ENCODE results near the gene VPS13C. TPM values are rescaled to one million over a fixed set of nuclear protein-coding genes. Genes with fewer than 3 reads are reported as not detected.

VPS13C gene
- total and polyA plus RNA-seq, 2 experiments from 2014 or later, result 10.2 to 20.5 TPM

DNA sequence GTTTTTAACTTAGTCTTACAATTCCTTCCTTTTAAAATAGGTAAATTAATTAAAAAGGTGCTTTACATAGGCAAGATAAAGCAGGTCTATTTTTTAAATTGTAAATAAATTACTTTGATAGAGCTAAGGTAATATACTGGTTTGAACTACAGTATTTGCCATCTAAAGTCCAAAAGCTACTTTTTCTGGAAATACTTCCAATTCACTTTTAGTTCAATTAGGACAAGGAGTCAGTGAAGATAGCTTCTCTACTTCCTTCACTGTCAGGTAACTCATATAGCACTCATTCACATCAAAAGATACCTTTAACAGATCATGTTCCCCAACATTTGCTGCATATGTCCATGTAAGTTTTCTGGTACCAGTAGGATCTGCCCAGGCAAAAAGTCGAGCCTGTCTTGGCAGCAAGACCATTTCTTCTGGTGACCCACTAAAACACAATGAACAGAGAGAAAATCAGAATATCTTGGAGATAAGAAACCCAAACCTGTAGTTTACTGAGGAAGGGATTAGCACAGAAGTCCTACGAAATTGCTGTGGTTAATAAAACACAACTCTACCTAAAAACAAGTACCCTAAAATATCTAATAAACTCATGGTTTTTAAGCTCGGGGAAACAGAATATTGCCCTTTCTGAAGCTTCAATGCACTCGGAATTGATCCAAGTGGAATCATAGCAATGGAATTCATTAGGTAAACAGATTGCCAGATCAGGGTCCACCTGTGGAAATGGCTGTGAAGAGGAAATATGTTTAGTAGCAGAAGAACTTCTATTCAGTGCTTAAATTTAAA is 153.1 kb downstream of the VPS13C start:
- H3K27me3 ChIP-seq (ENCODE audit: insufficient read depth), result no peaks in the 10 kb centered on the region
- no peaks in the 10 kb centered on the region for H4K20me1 ChIP-seq (replicated peaks; ENCODE audit: insufficient read depth)
- TF ChIP-seq, protein P1, sequence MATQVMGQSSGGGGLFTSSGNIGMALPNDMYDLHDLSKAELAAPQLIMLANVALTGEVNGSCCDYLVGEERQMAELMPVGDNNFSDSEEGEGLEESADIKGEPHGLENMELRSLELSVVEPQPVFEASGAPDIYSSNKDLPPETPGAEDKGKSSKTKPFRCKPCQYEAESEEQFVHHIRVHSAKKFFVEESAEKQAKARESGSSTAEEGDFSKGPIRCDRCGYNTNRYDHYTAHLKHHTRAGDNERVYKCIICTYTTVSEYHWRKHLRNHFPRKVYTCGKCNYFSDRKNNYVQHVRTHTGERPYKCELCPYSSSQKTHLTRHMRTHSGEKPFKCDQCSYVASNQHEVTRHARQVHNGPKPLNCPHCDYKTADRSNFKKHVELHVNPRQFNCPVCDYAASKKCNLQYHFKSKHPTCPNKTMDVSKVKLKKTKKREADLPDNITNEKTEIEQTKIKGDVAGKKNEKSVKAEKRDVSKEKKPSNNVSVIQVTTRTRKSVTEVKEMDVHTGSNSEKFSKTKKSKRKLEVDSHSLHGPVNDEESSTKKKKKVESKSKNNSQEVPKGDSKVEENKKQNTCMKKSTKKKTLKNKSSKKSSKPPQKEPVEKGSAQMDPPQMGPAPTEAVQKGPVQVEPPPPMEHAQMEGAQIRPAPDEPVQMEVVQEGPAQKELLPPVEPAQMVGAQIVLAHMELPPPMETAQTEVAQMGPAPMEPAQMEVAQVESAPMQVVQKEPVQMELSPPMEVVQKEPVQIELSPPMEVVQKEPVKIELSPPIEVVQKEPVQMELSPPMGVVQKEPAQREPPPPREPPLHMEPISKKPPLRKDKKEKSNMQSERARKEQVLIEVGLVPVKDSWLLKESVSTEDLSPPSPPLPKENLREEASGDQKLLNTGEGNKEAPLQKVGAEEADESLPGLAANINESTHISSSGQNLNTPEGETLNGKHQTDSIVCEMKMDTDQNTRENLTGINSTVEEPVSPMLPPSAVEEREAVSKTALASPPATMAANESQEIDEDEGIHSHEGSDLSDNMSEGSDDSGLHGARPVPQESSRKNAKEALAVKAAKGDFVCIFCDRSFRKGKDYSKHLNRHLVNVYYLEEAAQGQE (IDR thresholded peaks at IDR 0.05; ENCODE audit: unreplicated experiment), result no peak
- TF ChIP-seq, protein P2, sequence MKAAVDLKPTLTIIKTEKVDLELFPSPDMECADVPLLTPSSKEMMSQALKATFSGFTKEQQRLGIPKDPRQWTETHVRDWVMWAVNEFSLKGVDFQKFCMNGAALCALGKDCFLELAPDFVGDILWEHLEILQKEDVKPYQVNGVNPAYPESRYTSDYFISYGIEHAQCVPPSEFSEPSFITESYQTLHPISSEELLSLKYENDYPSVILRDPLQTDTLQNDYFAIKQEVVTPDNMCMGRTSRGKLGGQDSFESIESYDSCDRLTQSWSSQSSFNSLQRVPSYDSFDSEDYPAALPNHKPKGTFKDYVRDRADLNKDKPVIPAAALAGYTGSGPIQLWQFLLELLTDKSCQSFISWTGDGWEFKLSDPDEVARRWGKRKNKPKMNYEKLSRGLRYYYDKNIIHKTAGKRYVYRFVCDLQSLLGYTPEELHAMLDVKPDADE (IDR thresholded peaks at IDR 0.05), result no peak
- TF ChIP-seq ZNF331 (CRISPR knock-in tag; IDR thresholded peaks at IDR 0.05; ENCODE audit: low read depth) (no peak), POLR2AphosphoS5 (IDR thresholded peaks at IDR 0.05; ENCODE audit: low read depth) (no peak), NANOG (IDR thresholded peaks at IDR 0.05; ENCODE audit: borderline replicate concordance) (no peak), JUNB (IDR thresholded peaks at IDR 0.05; ENCODE audit: unreplicated experiment) (no peak), EZH2phosphoT487 (IDR thresholded peaks at IDR 0.05; ENCODE audit: unreplicated experiment) (no peak), EZH2 (IDR thresholded peaks at IDR 0.05; ENCODE audit: low read depth, unreplicated experiment) (no peak), STAT1 (IDR thresholded peaks at IDR 0.05; ENCODE audit: unreplicated experiment) (no peak), CREB1 (CRISPR knock-in tag; IDR thresholded peaks at IDR 0.05; ENCODE audit: low read depth) (no peak), ZNF114 (CRISPR knock-in tag; IDR thresholded peaks at IDR 0.05) (no peak)
- TF ChIP-seq, protein P3, sequence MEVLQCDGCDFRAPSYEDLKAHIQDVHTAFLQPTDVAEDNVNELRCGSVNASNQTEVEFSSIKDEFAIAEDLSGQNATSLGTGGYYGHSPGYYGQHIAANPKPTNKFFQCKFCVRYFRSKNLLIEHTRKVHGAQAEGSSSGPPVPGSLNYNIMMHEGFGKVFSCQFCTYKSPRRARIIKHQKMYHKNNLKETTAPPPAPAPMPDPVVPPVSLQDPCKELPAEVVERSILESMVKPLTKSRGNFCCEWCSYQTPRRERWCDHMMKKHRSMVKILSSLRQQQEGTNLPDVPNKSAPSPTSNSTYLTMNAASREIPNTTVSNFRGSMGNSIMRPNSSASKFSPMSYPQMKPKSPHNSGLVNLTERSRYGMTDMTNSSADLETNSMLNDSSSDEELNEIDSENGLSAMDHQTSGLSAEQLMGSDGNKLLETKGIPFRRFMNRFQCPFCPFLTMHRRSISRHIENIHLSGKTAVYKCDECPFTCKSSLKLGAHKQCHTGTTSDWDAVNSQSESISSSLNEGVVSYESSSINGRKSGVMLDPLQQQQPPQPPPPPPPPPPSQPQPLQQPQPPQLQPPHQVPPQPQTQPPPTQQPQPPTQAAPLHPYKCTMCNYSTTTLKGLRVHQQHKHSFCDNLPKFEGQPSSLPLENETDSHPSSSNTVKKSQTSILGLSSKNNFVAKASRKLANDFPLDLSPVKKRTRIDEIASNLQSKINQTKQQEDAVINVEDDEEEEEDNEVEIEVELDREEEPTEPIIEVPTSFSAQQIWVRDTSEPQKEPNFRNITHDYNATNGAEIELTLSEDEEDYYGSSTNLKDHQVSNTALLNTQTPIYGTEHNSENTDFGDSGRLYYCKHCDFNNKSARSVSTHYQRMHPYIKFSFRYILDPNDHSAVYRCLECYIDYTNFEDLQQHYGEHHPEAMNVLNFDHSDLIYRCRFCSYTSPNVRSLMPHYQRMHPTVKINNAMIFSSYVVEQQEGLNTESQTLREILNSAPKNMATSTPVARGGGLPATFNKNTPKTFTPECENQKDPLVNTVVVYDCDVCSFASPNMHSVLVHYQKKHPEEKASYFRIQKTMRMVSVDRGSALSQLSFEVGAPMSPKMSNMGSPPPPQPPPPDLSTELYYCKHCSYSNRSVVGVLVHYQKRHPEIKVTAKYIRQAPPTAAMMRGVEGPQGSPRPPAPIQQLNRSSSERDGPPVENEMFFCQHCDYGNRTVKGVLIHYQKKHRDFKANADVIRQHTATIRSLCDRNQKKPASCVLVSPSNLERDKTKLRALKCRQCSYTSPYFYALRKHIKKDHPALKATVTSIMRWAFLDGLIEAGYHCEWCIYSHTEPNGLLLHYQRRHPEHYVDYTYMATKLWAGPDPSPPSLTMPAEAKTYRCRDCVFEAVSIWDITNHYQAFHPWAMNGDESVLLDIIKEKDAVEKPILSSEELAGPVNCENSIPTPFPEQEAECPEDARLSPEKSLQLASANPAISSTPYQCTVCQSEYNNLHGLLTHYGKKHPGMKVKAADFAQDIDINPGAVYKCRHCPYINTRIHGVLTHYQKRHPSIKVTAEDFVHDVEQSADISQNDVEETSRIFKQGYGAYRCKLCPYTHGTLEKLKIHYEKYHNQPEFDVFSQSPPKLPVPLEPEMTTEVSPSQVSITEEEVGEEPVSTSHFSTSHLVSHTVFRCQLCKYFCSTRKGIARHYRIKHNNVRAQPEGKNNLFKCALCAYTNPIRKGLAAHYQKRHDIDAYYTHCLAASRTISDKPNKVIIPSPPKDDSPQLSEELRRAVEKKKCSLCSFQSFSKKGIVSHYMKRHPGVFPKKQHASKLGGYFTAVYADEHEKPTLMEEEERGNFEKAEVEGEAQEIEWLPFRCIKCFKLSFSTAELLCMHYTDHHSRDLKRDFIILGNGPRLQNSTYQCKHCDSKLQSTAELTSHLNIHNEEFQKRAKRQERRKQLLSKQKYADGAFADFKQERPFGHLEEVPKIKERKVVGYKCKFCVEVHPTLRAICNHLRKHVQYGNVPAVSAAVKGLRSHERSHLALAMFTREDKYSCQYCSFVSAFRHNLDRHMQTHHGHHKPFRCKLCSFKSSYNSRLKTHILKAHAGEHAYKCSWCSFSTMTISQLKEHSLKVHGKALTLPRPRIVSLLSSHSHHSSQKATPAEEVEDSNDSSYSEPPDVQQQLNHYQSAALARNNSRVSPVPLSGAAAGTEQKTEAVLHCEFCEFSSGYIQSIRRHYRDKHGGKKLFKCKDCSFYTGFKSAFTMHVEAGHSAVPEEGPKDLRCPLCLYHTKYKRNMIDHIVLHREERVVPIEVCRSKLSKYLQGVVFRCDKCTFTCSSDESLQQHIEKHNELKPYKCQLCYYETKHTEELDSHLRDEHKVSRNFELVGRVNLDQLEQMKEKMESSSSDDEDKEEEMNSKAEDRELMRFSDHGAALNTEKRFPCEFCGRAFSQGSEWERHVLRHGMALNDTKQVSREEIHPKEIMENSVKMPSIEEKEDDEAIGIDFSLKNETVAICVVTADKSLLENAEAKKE (CRISPR knock-in tag; IDR thresholded peaks at IDR 0.05), result no peak
- TF ChIP-seq, protein P4, sequence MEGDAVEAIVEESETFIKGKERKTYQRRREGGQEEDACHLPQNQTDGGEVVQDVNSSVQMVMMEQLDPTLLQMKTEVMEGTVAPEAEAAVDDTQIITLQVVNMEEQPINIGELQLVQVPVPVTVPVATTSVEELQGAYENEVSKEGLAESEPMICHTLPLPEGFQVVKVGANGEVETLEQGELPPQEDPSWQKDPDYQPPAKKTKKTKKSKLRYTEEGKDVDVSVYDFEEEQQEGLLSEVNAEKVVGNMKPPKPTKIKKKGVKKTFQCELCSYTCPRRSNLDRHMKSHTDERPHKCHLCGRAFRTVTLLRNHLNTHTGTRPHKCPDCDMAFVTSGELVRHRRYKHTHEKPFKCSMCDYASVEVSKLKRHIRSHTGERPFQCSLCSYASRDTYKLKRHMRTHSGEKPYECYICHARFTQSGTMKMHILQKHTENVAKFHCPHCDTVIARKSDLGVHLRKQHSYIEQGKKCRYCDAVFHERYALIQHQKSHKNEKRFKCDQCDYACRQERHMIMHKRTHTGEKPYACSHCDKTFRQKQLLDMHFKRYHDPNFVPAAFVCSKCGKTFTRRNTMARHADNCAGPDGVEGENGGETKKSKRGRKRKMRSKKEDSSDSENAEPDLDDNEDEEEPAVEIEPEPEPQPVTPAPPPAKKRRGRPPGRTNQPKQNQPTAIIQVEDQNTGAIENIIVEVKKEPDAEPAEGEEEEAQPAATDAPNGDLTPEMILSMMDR (conservative IDR thresholded peaks at IDR 0.05; ENCODE audit: low read depth in 2 of 2), result no peak
- no peaks in the 10 kb centered on the region; the same call in none of the 2 replicates for H3K36me3 ChIP-seq (ENCODE audit: insufficient read depth)
- no peaks in the 10 kb centered on the region for H3K9me2 ChIP-seq (ENCODE audit: insufficient read depth)
- ATAC-seq (no peak), DNase-seq (ENCODE audit: low spot score) (no peak)
- Mint-ChIP-seq H3K27me3 (ENCODE audit: insufficient read depth, low read depth, poor library complexity) (peaks cover 1% of the 10 kb centered on the region), H3K4me3 (no peak overlapping the region), H3K27ac (no peak overlapping the region), H3K4me1 (no peaks in the 10 kb centered on the region), H3K36me3 (ENCODE audit: low read depth) (peaks cover 3% of the 10 kb centered on the region; the same call in 2 of the 3 replicates), H3K9me3 (no peaks in the 10 kb centered on the region)
- H3K27ac ChIP-seq (ENCODE audit: low read depth), result no peak overlapping the region
- no peaks in the 10 kb centered on the region for H3K79me2 ChIP-seq (replicated peaks; ENCODE audit: insufficient read depth)
- H3K4me2 ChIP-seq, result no peak overlapping the region
- H3F3A ChIP-seq (replicated peaks; ENCODE audit: low read depth), result no peaks in the 10 kb centered on the region
- no peaks in the 10 kb centered on the region for H3K4me1 ChIP-seq (ENCODE audit: insufficient read depth)
- no peak overlapping the region for H2AFZ ChIP-seq
- no peak overlapping the region for H3K4me3 ChIP-seq

All from GM23338 (cell line).